Measurements from ENCODE around the gene LKAAEAR1.
A peak's percentile ranks its signal among the peaks of the same experiment; 100 is the strongest.

Gene LKAAEAR1

GRCh38 chr20:64065062-64065973 is 18.9 kb downstream of the LKAAEAR1 start:
- peak in 1 of 6 experiments; percentile 25 for DNase-seq

- no peak for DNase-seq
These were observed 20.0 kb downstream of the LKAAEAR1 start for GRCh38 chr20:64064145-64064698.

- no peak for DNase-seq
These were observed 20.6 kb downstream of the LKAAEAR1 start for GRCh38 chr20:64063389-64064144.

- peak; percentile 83 to 90 (median 89) for DNase-seq
These were observed 21.4 kb downstream of the LKAAEAR1 start, which contains the start of gene TCEA2 for GRCh38 chr20:64062596-64063388. Gene TCEA2 (plus strand): TSS chr20:64063198. CDS start chr20:64063313, 115 bp downstream.

DNA sequence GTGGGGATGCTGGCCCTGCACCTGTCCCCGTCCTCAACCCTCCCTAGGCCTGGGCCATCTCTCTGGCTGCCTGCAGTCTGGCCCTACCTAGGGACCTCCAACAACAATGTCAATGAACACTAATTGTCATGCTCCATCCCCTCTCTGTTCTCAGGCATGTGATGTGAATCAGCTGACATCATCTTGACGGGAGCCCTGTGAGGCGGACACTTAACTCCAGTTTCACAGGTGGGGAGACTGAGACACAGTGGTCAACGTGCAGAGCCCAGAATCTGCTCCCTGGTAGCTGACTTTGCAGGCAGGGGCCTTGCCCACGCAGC is 22.0 kb downstream of the LKAAEAR1 start:
- DNase-seq = no peak

DNA sequence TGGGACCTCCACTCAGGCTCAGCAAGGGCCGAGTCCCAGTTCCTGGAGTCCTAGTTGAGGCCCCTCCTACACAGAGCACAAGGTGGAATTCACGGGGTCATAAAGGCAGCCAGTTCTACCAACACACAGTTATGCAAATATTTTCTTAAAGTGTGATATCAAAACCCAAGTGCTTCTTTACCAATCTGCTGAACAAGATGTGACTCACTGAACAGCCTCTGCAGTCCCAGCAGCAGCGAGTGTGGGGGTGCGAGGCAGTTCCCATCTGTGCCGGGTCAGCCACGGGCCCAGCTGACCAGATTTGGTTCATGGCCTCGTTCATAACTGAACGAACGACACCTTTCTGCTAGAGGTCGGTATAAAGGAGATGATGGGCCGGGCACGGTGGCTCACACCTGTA is 25.7 kb downstream of the LKAAEAR1 start:
- DNase-seq = no peak

- DNase-seq = peak; percentile 46 to 80 (median 70)
These were observed 26.3 kb downstream of the LKAAEAR1 start for GRCh38 chr20:64057628-64058498.

DNA sequence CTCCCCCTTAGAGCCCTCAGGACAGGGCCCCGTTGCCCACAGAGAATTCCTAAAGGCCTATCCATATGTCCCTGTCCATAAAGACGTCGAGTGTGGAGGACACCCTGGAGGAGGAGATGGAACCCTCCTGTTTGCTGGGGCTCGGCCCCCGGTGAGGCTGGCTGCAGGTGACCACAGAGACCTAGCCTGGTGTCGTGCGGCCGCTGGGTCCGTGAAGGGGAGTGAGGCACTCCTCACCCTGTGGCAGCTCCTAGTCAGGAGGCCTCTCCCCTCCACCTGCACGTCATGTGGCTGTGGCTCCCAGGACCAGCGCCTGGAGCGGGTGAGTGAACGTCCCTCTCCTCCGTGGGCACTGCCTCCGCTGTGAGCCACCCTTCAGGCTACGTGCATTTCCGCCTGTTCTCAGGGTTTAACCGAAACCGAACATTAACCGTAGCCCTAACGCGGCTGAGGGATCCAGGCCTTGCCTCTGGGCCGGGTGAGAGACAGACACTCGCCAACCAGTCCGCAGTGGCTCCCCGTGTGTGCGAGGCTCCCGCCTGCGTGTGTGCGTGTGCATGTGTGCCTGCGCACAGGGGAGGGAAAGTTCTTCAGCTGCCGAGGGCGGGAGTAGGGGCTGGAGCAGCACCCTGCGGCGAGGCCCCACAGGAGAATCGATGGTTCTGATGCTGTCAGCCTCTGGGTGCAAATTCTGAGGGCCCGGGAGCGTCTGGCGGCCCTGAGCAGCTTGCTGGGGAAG is 27.1 kb downstream of the LKAAEAR1 start:
- DNase-seq = peak in 2 of 6 experiments; percentile 25 to 31

GRCh38 chr20:64056639-64056888 is 27.6 kb downstream of the LKAAEAR1 start:
- DNase-seq = no peak

GRCh38 chr20:64055893-64056638 is 28.1 kb downstream of the LKAAEAR1 start:
- no peak for DNase-seq

GRCh38 chr20:64055396-64055892 is 28.8 kb downstream of the LKAAEAR1 start:
- no peak for DNase-seq

GRCh38 chr20:64053841-64054661 is 30.1 kb downstream of the LKAAEAR1 start:
- DNase-seq = no peak

DNA sequence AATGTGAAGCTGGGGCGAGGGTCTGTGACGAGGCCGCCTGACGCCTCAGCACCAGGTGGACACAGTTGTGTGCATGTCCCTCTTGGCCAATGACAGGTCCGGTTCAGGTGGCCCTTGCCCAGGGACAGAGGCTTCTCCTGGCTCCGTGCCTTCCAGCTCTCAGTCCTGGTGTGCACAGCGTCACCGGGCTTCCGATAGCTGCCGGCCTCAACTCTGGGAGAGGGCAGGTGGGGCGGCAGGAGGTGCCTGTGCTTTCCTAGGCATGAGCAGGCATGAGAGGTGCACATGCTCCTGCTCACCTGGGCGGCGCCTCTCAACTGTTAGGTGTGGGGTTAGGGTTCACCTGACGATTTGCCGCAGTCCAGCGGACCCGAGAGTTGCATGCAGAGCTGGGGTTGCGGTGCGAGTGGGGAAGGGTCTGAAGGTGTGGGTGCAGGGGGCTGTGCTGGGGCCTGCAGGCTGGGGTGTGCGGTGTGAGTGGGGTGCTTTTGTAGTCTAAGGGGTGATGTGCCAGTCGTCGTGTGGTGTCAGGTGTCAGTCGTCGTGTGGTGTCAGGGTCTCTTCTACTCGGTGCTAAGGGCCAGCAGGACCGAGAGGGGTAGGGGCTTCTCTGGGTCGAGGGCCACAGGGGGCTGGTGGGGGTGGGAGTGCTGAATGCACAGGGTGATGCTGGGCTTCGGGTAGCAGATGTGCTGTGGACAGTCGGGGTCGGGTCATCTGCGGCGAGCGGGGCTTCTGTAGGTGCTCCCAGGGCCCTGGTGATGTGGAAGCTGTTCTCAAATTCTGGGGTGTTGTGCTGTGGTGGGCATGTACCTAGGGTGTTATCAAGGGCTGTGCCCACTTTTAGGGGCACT is 31.0 kb downstream of the LKAAEAR1 start:
- DNase-seq = no peak

- DNase-seq = no peak
These were observed 31.9 kb downstream of the LKAAEAR1 start for GRCh38 chr20:64052326-64052722.

- DNase-seq = no peak
These were observed 32.5 kb downstream of the LKAAEAR1 start for GRCh38 chr20:64051561-64052325.

GRCh38 chr20:64051033-64051452 is 33.2 kb downstream of the LKAAEAR1 start:
- no peak for DNase-seq

DNA sequence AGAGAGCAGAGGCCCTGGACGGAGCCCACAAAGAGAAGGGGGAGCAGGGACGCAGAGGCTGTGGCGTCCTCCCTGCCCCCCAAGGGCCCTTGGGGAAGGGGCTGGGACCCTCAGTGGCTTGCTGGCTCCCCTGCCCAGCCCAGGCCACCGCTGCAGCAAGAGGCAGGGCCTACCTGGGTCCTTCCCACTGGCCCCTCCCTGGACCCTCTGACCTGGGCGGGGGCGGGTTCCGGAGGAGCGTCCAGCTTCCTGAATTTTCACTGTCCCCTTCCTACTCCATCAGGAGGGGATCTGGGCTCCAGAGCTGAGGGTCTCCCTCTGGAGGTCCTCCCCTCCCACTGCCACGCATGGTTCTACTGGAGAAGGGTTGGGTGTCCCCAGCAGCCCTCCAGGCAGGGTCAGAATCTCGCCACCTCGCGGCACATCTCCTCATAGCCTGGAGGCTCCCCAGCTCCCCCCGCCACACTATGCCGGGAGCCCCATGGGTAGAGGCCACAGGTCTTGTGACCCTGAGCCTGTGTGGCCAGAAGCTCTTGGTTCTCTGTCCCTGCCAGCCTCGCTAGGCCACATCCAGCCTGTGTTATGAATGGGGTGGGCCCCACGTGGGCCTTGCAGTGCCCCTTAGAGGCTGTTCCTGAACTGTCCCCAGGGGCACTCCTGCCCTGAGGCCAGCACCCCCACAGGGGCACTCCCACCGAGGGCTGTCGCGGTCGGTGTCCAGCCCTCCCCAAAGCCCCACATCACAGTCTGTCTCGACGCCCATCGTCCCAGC is 33.8 kb downstream of the LKAAEAR1 start:
- no peak for DNase-seq

All from stimulated activated naive CD4-positive, alpha-beta T cell (primary cell).